Activated CD4-positive, alpha-beta T cell treated with anti-CD3 and anti-CD28 coated beads, Interleukin-2, amount 10 ng/mL, durations not matched to agents 7 days and 5 days (primary cell): Measurements from ENCODE around the gene PCAT6. TPM values are rescaled to one million over a fixed set of nuclear protein-coding genes. Genes with fewer than 3 reads are reported as not detected.
"Not testable (repeated sequence)": the region's sequence is repeated elsewhere in the genome, so short reads cannot be mapped to it uniquely, and the experiment has no call there.

Source experiments
- CTCF ChIA-PET: fragments of 350-600 bp; sonication (Branson Sonifier 250); formaldehyde crosslinking; loops from one replicate; lab custom pipeline; 2021; ENCODE audit warnings: antibody characterized with exemption; lab: Charles Lee
- POLR2A ChIA-PET: fragments of 350-600 bp; sonication (Branson Sonifier 250); formaldehyde crosslinking; loops from one replicate; lab custom pipeline; 2021; ENCODE audit warnings: antibody characterized with exemption; lab: Charles Lee
- DNase-seq: peaks from one replicate; pipeline ENCODE4 v3.0.0-alpha.2; 2020
- H3K27ac Mint-ChIP-seq: one replicate; pipeline ENCODE4 v1.8.0; 2021; ENCODE audit warnings: mild to moderate bottlenecking, moderate library complexity, mixed read lengths
- H3K27me3 Mint-ChIP-seq: one replicate; pipeline ENCODE4 v1.8.0; 2021; ENCODE audit warnings: mixed read lengths
- H3K36me3 Mint-ChIP-seq: one replicate; pipeline ENCODE4 v1.8.0; 2021; ENCODE audit warnings: low read depth, mixed read lengths
- H3K4me1 Mint-ChIP-seq: one replicate; pipeline ENCODE4 v1.8.0; 2021; ENCODE audit warnings: mixed read lengths
- H3K4me3 Mint-ChIP-seq: one replicate; pipeline ENCODE4 v1.8.0; 2021; ENCODE audit warnings: mild to moderate bottlenecking, moderate library complexity, mixed read lengths
- H3K9me3 Mint-ChIP-seq: one replicate; pipeline ENCODE4 v1.8.0; 2021; ENCODE audit warnings: mixed read lengths
- total RNA-seq, 2 experiments: library from RNA; stranded (reverse); gene quantifications; one replicate each; pipeline ENCODE4 v1.2.3, GENCODE V29; 2021

Gene PCAT6
- under 1 TPM in 1 of 2 experiments, not detected in 1; 0.29 TPM for total RNA-seq

- Mint-ChIP-seq H3K27ac (peak within 1 kb of the TSS; percentile 89), H3K27me3 (peaks cover 33% of the 10 kb centered on the region), H3K36me3 (peaks cover 3% of the 10 kb centered on the region), H3K4me1 (peaks cover 39% of the 10 kb centered on the region), H3K4me3 (peak within 1 kb of the TSS; percentile 91), H3K9me3 (no peaks in the 10 kb centered on the region)
- CTCF ChIA-PET: interaction anchor here (0.7 to 1.4 kb wide), 3 partner anchors 19 to 44 kb away, joined by 3 read pairs; no protein-coding TSS in a partner anchor
- DNase-seq: peak; percentile 91
- POLR2A ChIA-PET: no interaction called here
These were observed at the start of gene PCAT6 for GRCh38 chr1:202810615-202811295. Gene PCAT6 (plus strand): TSS chr1:202810954.

GRCh38 chr1:202762019-202762418 is 48.7 kb upstream of the PCAT6 start:
- CTCF ChIA-PET: no interaction called here

GRCh38 chr1:202765721-202766120 is 45.0 kb upstream of the PCAT6 start:
- H3K9me3 Mint-ChIP-seq: no peaks in the 10 kb centered on the region
- CTCF ChIA-PET: no interaction called here
- H3K27me3 Mint-ChIP-seq: no peaks in the 10 kb centered on the region
- H3K4me3 Mint-ChIP-seq: no peak overlapping the region
- H3K27ac Mint-ChIP-seq: no peak overlapping the region
- DNase-seq: no peak
- POLR2A ChIA-PET: no interaction called here
- H3K4me1 Mint-ChIP-seq: peaks cover 1% of the 10 kb centered on the region
- peaks cover 20% of the 10 kb centered on the region for H3K36me3 Mint-ChIP-seq

More at GRCh38 chr1:202762019-202762418, 48.7 kb upstream of the PCAT6 start:
- no peak overlapping the region for H3K4me3 Mint-ChIP-seq
- no peaks in the 10 kb centered on the region for H3K27me3 Mint-ChIP-seq
- peaks cover 30% of the 10 kb centered on the region for H3K36me3 Mint-ChIP-seq
- DNase-seq: no peak
- peaks cover 1% of the 10 kb centered on the region for H3K4me1 Mint-ChIP-seq
- POLR2A ChIA-PET: no interaction called here
- no peaks in the 10 kb centered on the region for H3K9me3 Mint-ChIP-seq
- peak overlapping the region; percentile 1 for H3K27ac Mint-ChIP-seq

GRCh38 chr1:202770135-202770534 is 40.6 kb upstream of the PCAT6 start:
- Mint-ChIP-seq H3K4me3 (no peak overlapping the region), H3K27me3 (no peaks in the 10 kb centered on the region), H3K27ac (no peak overlapping the region), H3K36me3 (peaks cover 21% of the 10 kb centered on the region), H3K9me3 (no peaks in the 10 kb centered on the region), H3K4me1 (no peaks in the 10 kb centered on the region)
- CTCF ChIA-PET: interaction anchor here (0.8 kb wide), 1 partner anchor 12 kb away, joined by 3 read pairs; no protein-coding TSS in a partner anchor
- POLR2A ChIA-PET: no interaction called here
- no peak for DNase-seq

- ChIA-PET POLR2A (no interaction called here), CTCF (interaction anchor here (0.6 to 1.7 kb wide), 6 partner anchors 11 to 195 kb away, joined by 3 to 5 read pairs (median 3); no protein-coding TSS in a partner anchor)
- H3K27ac Mint-ChIP-seq: no peak overlapping the region
- no peak overlapping the region for H3K4me3 Mint-ChIP-seq
- no peaks in the 10 kb centered on the region for H3K27me3 Mint-ChIP-seq
- no peaks in the 10 kb centered on the region for H3K36me3 Mint-ChIP-seq
- no peaks in the 10 kb centered on the region for H3K9me3 Mint-ChIP-seq
- no peak for DNase-seq
- H3K4me1 Mint-ChIP-seq: peaks cover 5% of the 10 kb centered on the region
These were observed 29.6 kb upstream of the PCAT6 start for GRCh38 chr1:202781180-202781579.

- H3K27me3 Mint-ChIP-seq: no peaks in the 10 kb centered on the region
- ChIA-PET CTCF (interaction anchor here (0.9 kb wide), 1 partner anchor 19 kb away, joined by 4 read pairs; no protein-coding TSS in a partner anchor), POLR2A (interaction anchor here (0.6 kb wide), 1 partner anchor 134 kb away, joined by 4 read pairs; no protein-coding TSS in a partner anchor)
- no peaks in the 10 kb centered on the region for H3K9me3 Mint-ChIP-seq
- DNase-seq: no peak
- no peak overlapping the region for H3K27ac Mint-ChIP-seq
- H3K4me3 Mint-ChIP-seq: no peak overlapping the region
- H3K4me1 Mint-ChIP-seq: peaks cover 2% of the 10 kb centered on the region
- H3K36me3 Mint-ChIP-seq: peaks cover 5% of the 10 kb centered on the region
These were observed 23.9 kb upstream of the PCAT6 start for GRCh38 chr1:202786804-202787203.

GRCh38 chr1:202788800-202789199 is 22.0 kb upstream of the PCAT6 start:
- Mint-ChIP-seq H3K9me3 (no peaks in the 10 kb centered on the region), H3K4me3 (no peak overlapping the region), H3K27me3 (no peaks in the 10 kb centered on the region), H3K4me1 (peaks cover 2% of the 10 kb centered on the region), H3K27ac (no peak overlapping the region), H3K36me3 (peaks cover 5% of the 10 kb centered on the region)
- CTCF ChIA-PET: interaction anchor here (0.6 to 0.7 kb wide), 3 partner anchors 16 to 131 kb away, joined by 3 read pairs; no protein-coding TSS in a partner anchor
- DNase-seq: no peak
- POLR2A ChIA-PET: no interaction called here

GRCh38 chr1:202791077-202791747 is 19.5 kb upstream of the PCAT6 start:
- POLR2A ChIA-PET: no interaction called here
- Mint-ChIP-seq H3K4me3 (no peak overlapping the region), H3K36me3 (peaks cover 5% of the 10 kb centered on the region), H3K27ac (no peak overlapping the region), H3K9me3 (no peaks in the 10 kb centered on the region), H3K4me1 (peaks cover 2% of the 10 kb centered on the region), H3K27me3 (no peaks in the 10 kb centered on the region)
- CTCF ChIA-PET: interaction anchor here (0.8 to 1.3 kb wide), 3 partner anchors 10 to 182 kb away, joined by 3 read pairs; no protein-coding TSS in a partner anchor
- DNase-seq: no peak

GRCh38 chr1:202794051-202794740 is 16.6 kb upstream of the PCAT6 start:
- ChIA-PET CTCF (no interaction called here), POLR2A (no interaction called here)
- Mint-ChIP-seq H3K9me3 (no peaks in the 10 kb centered on the region), H3K4me3 (no peak overlapping the region), H3K27ac (no peak overlapping the region), H3K36me3 (no peaks in the 10 kb centered on the region), H3K27me3 (no peaks in the 10 kb centered on the region), H3K4me1 (peaks cover 15% of the 10 kb centered on the region)
- DNase-seq: no peak

GRCh38 chr1:202794931-202795330 is 15.8 kb upstream of the PCAT6 start:
- H3K27me3 Mint-ChIP-seq, POLR2A ChIA-PET, H3K27ac Mint-ChIP-seq: not testable (repeated sequence)

GRCh38 chr1:202796670-202797069 is 14.1 kb upstream of the PCAT6 start:
- Mint-ChIP-seq H3K27ac (no peak overlapping the region), H3K27me3 (no peaks in the 10 kb centered on the region), H3K4me3 (no peak overlapping the region), H3K36me3 (no peaks in the 10 kb centered on the region), H3K9me3 (no peaks in the 10 kb centered on the region), H3K4me1 (peaks cover 22% of the 10 kb centered on the region)
- POLR2A ChIA-PET: no interaction called here
- DNase-seq: no peak
- CTCF ChIA-PET: interaction anchor here (1.4 to 1.7 kb wide), 2 partner anchors 16 kb away, joined by 4 to 5 read pairs; no protein-coding TSS in a partner anchor

More at GRCh38 chr1:202794931-202795330, 15.8 kb upstream of the PCAT6 start:
- H3K4me1 Mint-ChIP-seq: peaks cover 15% of the 10 kb centered on the region
- H3K4me3 Mint-ChIP-seq, H3K9me3 Mint-ChIP-seq, DNase-seq, H3K36me3 Mint-ChIP-seq: not testable (repeated sequence)
- CTCF ChIA-PET: interaction anchor here (1.7 kb wide), 1 partner anchor 18 kb away, joined by 5 read pairs; no protein-coding TSS in a partner anchor

- H3K4me1 Mint-ChIP-seq: peaks cover 32% of the 10 kb centered on the region
- no peaks in the 10 kb centered on the region for H3K27me3 Mint-ChIP-seq
- ChIA-PET CTCF (interaction anchor here (1.4 kb wide), 1 partner anchor 37 kb away, joined by 3 read pairs; no protein-coding TSS in a partner anchor), POLR2A (no interaction called here)
- H3K9me3 Mint-ChIP-seq: no peaks in the 10 kb centered on the region
- H3K27ac Mint-ChIP-seq: no peak overlapping the region
- H3K36me3 Mint-ChIP-seq: peaks cover 2% of the 10 kb centered on the region
- peak; percentile 12 for DNase-seq
- no peak overlapping the region for H3K4me3 Mint-ChIP-seq
These were observed 12.5 kb upstream of the PCAT6 start for GRCh38 chr1:202798260-202798659.
